ENCODE measurements around the gene DDX42.

Gene DDX42

DNA sequence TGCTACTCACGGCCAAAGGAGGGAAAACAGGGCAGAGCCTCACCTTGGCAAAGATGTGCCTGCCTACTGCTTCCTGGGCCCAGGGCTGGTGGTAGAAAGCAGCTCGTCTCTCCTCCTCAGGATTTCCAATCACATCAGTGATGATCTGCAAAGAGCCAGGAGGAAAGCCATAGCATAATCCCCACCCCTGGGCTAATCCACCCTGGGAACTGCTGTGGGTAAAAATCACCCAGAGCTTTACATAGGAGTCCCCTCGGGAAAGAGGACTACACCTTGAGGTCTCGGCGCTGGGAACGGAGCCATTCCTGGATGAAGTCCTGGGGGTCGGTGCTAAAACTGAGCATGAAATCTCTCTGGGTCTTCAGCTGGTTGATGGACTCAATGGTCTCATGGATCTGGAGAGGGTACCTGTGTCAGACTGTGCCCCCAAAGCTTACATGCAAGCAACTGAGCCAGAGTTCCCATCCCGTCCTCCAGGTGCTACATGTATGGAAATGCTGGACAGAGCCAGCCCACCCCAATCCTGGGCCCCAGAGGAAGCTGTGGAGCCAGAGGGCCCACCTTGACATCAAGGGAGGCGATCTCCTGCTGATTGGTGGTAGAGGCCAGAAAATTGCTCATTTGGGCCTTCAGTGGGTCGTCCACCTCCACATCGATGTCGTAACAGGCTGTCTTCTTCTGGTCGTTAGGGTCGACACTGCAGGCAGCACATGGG is 59.2 kb downstream of the DDX42 start:
- no peak overlapping the region for H3K4me3 ChIP-seq (ENCODE audit: low read length)
- TF ChIP-seq, protein P1, sequence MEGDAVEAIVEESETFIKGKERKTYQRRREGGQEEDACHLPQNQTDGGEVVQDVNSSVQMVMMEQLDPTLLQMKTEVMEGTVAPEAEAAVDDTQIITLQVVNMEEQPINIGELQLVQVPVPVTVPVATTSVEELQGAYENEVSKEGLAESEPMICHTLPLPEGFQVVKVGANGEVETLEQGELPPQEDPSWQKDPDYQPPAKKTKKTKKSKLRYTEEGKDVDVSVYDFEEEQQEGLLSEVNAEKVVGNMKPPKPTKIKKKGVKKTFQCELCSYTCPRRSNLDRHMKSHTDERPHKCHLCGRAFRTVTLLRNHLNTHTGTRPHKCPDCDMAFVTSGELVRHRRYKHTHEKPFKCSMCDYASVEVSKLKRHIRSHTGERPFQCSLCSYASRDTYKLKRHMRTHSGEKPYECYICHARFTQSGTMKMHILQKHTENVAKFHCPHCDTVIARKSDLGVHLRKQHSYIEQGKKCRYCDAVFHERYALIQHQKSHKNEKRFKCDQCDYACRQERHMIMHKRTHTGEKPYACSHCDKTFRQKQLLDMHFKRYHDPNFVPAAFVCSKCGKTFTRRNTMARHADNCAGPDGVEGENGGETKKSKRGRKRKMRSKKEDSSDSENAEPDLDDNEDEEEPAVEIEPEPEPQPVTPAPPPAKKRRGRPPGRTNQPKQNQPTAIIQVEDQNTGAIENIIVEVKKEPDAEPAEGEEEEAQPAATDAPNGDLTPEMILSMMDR (conservative IDR thresholded peaks at IDR 0.05; ENCODE audit: low read length): no peak
- no peak for DNase-seq (ENCODE audit: low read depth)

DNA sequence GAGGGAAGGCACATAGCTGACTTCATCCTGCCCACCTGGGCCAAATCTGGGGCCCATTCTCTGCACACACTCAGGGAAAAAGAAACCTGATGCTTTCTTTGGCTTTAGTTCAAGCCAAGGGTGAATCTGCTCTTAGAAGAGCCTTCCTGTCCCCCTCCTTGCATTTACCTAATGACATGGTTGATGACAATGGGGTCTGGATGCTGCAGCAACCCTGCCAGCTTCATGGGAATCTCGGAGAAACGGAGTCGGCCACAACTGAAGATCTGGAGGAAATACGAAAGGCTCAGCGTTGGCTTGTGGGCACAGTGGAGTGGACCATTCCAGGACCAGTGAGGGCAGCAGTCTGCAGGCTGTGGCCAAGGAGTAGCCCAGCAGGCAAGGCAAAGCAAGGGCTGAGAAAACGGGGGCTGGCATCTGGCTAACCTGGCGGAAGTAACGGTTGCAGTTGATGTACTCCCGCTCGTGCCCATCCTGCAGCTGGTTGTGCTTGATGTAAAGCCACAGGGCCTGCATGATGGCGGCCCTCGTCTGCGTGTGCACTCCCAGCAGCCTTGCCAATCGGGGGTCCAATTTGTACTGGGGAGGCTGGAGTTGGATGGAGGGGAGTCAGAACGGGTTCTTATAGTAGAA is 59.9 kb downstream of the DDX42 start:
- TF ChIP-seq, protein P1 (conservative IDR thresholded peaks at IDR 0.05; ENCODE audit: low read length): no peak
- no peak for DNase-seq (ENCODE audit: low read depth)
- no peak overlapping the region for H3K4me3 ChIP-seq (ENCODE audit: low read length)

DNA sequence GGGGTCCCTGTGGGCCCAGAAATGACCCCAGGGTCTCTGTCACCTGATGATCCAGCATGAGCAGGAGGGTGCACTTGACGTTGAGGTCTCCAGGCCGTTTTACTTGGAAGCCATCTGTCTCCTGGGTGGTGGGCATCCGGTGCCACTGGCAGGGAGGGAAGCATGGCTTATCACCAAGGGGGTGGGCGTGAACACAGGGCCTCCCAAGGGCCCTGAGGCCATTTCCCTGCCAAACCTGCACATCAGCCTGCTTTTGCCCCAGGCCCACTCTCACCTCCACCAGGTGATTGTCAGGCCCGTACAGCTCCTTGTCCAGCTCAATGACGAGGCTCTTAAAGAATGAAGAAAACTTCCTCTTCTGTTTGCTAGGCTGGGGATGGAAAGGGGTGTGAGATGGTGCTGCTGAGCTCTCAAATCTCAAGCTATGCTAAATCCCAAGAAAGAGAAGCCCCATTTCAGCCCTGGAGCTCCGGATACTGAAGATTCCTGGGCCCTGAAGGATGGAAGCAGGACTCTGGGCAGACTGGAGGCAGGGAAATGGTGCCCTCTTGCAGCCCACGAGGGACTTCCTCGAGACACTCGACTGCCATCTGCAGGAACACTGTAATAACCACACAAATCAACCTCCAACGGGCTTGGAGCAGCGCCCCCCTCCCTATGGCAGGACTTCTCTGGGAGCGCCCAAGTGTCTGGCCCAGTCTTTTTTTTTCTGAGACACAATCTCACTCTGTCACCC is 60.6 kb downstream of the DDX42 start:
- H3K4me3 ChIP-seq (ENCODE audit: low read length): no peak overlapping the region
- TF ChIP-seq, protein P1 (conservative IDR thresholded peaks at IDR 0.05; ENCODE audit: low read length): peak; percentile 67
- peak; percentile 81 for DNase-seq (ENCODE audit: low read depth)

DNA sequence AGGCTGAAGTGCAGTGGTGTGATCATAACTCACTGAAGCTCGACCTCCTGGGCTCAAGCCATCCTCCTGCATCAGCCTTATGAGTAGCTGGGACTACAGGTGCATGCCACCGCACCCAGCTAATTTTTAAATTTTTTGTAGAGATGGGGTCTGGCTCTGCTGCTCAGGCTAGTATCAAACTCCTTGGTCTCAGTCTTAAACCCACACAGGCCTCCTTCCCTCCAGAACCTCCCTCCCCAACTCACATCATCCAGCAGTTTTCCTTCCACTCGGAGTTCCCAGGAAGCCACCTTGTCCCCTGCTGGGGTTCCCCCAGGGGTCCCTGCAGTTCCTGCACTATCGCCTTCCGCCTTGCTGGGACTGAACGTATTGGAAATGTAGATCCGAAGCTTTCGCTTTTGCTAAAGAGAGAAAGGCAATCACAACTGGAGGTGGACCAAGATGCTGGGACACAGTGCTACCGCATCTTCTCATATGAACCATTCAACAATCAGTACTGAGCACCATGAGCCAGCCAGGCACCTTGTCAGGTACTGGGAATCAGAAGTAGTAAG is 61.3 kb downstream of the DDX42 start:
- no peak for DNase-seq (ENCODE audit: low read depth)
- H3K4me3 ChIP-seq (ENCODE audit: low read length): no peak overlapping the region
- TF ChIP-seq, protein P1 (conservative IDR thresholded peaks at IDR 0.05; ENCODE audit: low read length): no peak

DNA sequence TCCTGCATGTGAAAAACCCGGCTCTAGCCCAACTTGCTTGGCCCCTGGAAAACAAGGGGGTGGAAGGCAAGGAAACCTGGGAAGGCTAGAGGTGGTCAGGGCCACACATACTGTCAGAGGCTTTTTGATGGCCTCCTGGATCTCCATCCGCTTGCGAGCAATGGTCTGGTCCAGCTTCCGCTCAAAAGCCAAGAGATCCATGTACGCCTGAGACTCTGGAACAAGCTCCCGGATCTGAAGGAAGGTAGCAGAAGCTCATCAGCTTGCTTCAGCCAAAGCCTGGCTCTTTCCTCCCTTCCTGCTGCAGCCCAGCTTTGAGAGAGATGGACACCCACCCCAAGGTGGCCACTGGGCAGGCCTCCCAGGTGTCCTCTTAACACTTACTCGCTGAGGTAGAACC is 62.8 kb downstream of the DDX42 start:
- TF ChIP-seq, protein P1 (conservative IDR thresholded peaks at IDR 0.05; ENCODE audit: low read length): no peak
- DNase-seq (ENCODE audit: low read depth): no peak
- no peak overlapping the region for H3K4me3 ChIP-seq (ENCODE audit: low read length)

DNA sequence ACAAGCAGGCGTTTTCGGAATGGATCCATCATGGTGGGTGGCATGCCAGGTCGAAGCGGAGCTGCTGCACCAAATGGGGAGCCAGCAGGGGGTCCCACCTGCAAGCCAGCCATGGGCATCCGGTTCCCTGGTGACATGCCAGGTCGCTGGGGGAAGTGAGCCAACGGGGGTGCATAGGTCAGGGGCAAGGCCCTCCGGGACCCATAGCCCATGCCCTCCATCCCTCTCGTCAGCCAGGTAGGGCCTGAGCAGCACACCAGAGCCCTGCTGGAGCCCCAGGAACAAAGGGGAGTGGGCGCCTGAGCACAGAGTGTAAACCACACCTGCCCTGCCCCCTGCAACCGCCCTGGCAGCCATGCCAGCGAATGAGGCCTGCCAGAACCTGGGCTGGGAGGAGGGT is 63.5 kb downstream of the DDX42 start:
- no peak for DNase-seq (ENCODE audit: low read depth)
- H3K4me3 ChIP-seq (ENCODE audit: low read length): no peak overlapping the region
- TF ChIP-seq, protein P1 (conservative IDR thresholded peaks at IDR 0.05; ENCODE audit: low read length): no peak

Data from AG10803 (cell line).